Spinal cord (tissue), 10 donors: ENCODE measurements around the gene C12orf50. TPM values are rescaled to one million over a fixed set of nuclear protein-coding genes. Genes with fewer than 3 reads are reported as not detected.

ENCODE experiments used
- DNase-seq, 6 donors: peaks; one replicate each; pipeline versions ENCODE4 v3.0.0 to v3.0.0-alpha.2; 2013 to 2015; ENCODE audit warnings: low spot score in 6 of 6, low read depth in 4 of 6
- H3K27ac ChIP-seq: one replicate; pipeline ENCODE4 v1.5.1; 2013; ENCODE audit warnings: low read depth, low read length, control low read depth
- H3K27me3 ChIP-seq: one replicate; pipeline ENCODE4 v1.6.1; 2013; ENCODE audit warnings: low read length; ENCODE audit not compliant: control insufficient read depth, insufficient read depth
- H3K36me3 ChIP-seq: one replicate; pipeline ENCODE4 v1.6.1; 2013; ENCODE audit warnings: low read length; ENCODE audit not compliant: control insufficient read depth, insufficient read depth
- H3K4me1 ChIP-seq: one replicate; pipeline ENCODE4 v1.6.1; 2013; ENCODE audit warnings: low read length; ENCODE audit not compliant: control insufficient read depth, insufficient read depth
- H3K4me3 ChIP-seq: one replicate; pipeline ENCODE4 v1.5.1; 2013; ENCODE audit warnings: low read depth, low read length, control low read depth
- H3K9me3 ChIP-seq: one replicate; pipeline ENCODE4 v1.6.1; 2013; ENCODE audit warnings: low read length; ENCODE audit not compliant: control insufficient read depth, insufficient read depth
- WGBS: methylation state at CpG from one replicate; pipeline ENCODE4 v1.1.5; 2013; ENCODE audit warnings: missing lambda C conversion rate; ENCODE audit not compliant: insufficient coverage; 5-methylcytosine and 5-hydroxymethylcytosine counted together
- long read RNA-seq, 4 donors: transcript quantifications; one replicate each; lab custom pipeline, GENCODE V29; 2026
- polyA plus RNA-seq, 2 donors: library from polyadenylated mRNA; unstranded; fragments of 120-200 nt; gene quantifications; one replicate each; pipeline ENCODE4 v1.2.1, GENCODE V29; 2013; ENCODE audit not compliant: insufficient read length in 2 of 2
- total RNA-seq, 2 donors: library from RNA; depleted of rRNA in 1 of 2; stranded (reverse); fragments of 120-200 nt in 1 of 2; fragments of >200 nt in 1 of 2; gene quantifications; one replicate each; pipeline versions ENCODE4 v1.2.3 to v1.2.4, GENCODE V29; 2013 to 2014
- donor health status: healthy.

The C12orf50 gene, protein sequence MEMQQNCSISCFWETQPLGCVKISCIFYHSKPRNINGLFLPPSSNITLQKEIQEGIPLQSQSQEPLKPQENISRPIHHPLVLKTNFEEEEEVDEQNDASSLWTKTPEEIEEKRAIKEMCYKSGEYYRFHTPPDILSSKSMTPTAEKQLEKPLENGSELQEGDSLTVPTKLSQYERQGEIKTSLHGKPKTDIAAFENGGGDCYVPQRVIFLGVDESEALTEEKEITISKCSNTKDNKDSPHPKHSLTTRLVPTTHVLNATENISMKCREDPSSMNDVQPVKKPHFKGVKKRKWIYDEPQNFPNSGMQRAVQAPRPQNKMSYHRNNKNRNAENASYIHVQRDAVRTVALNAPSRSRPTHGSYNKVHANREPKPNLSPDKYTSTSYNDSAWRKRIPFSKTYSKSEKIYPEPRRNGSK
- total RNA-seq = under 1 TPM in 1 of 2 donors, not detected in 1; 0.11 TPM
- polyA plus RNA-seq = under 1 TPM; 0.24 to 0.53 TPM
- long read RNA-seq, donor 1, partial matches to known transcripts = 12 of 24 reads
- long read RNA-seq, donor 1, other reads (novel, unspliced or antisense) = 12 of 24 reads
- long read RNA-seq, donor 2 = 0 reads
- long read RNA-seq, donor 3 = 0 reads
- long read RNA-seq, donor 4, partial matches to known transcripts = 53 of 69 reads
- long read RNA-seq, donor 4, other reads (novel, unspliced or antisense) = 16 of 69 reads

GRCh38 chr12:88029093-88029665, at the start of gene C12orf50:
Gene C12orf50 (minus strand): TSS chr12:88029401. CDS start chr12:88026962, 2,439 bp downstream.
- Histone ChIP-seq H3K27ac (no peak within 1 kb of the TSS), H3K9me3 (no peaks in the 10 kb centered on the region), H3K4me1 (no peaks in the 10 kb centered on the region), H3K36me3 (no peaks in the 10 kb centered on the region), H3K27me3 (no peaks in the 10 kb centered on the region), H3K4me3 (no peak within 1 kb of the TSS)
- DNase-seq = no peak
- WGBS = 90% methylated on average over 1 of the region's 3 CpGs

GRCh38 chr12:88067301-88067700, 38.1 kb upstream of the C12orf50 start:
- DNase-seq = no peak
- no peak overlapping the region for H3K4me3 ChIP-seq
- no peaks in the 10 kb centered on the region for H3K36me3 ChIP-seq
- no peaks in the 10 kb centered on the region for H3K4me1 ChIP-seq
- H3K27me3 ChIP-seq = no peaks in the 10 kb centered on the region
- no peaks in the 10 kb centered on the region for H3K9me3 ChIP-seq
- no peak overlapping the region for H3K27ac ChIP-seq
- 98% methylated on average over 6 of the region's 9 CpGs for WGBS

GRCh38 chr12:88063375-88063774, 34.2 kb upstream of the C12orf50 start:
- DNase-seq = no peak
- H3K4me3 ChIP-seq = no peak overlapping the region
- no peaks in the 10 kb centered on the region for H3K4me1 ChIP-seq
- peaks cover 3% of the 10 kb centered on the region for H3K36me3 ChIP-seq
- no peaks in the 10 kb centered on the region for H3K9me3 ChIP-seq
- H3K27ac ChIP-seq = no peak overlapping the region
- no peaks in the 10 kb centered on the region for H3K27me3 ChIP-seq
- WGBS = no CpG with 5 or more reads among the region's 2 CpGs

DNA sequence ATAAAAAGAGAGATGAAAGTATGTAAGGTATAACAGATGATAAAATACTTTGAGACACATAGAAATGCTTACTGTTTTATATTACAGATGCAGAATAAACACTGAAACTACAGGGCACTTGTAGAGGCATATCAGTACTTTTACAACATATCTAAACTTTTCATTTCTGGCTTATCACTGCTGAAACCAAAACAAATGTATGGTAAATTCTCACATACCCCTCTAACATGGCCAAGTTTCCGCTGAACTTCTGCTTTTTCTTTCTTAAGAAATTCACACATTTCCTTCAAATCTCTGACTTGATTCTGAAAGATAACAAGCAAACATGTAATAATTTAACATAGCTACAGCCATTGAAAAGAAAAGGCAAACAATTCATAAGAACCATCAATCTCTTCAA, 33.3 kb upstream of the C12orf50 start:
- Histone ChIP-seq H3K9me3 (no peaks in the 10 kb centered on the region), H3K27me3 (no peaks in the 10 kb centered on the region), H3K4me3 (no peak overlapping the region), H3K4me1 (no peaks in the 10 kb centered on the region), H3K27ac (no peak overlapping the region), H3K36me3 (peaks cover 3% of the 10 kb centered on the region)
- DNase-seq = no peak
- no CpG with 5 or more reads among the region's 1 CpG for WGBS

DNA sequence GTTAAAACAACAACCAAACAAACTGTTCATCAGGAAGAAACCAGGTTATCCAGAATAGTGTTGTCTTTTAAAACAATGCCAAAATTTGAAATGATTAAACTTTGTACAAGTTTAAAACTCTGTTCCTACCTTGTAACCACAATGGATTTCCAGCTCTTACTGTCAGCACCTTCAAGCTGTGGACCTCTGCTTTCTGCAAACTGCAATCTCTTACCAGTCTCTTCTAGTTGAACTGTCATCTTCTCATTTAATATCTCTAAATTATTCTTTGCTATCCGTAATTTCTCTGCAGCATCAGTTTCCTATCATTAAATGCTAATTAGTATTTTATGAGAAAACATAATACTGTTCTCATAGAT, 29.5 kb upstream of the C12orf50 start:
- WGBS = no CpG with 5 or more reads among the region's 1 CpG
- Histone ChIP-seq H3K36me3 (peaks cover 3% of the 10 kb centered on the region), H3K4me3 (no peak overlapping the region), H3K27ac (no peak overlapping the region), H3K27me3 (no peaks in the 10 kb centered on the region), H3K9me3 (no peaks in the 10 kb centered on the region), H3K4me1 (no peaks in the 10 kb centered on the region)
- DNase-seq = no peak

- Histone ChIP-seq H3K27ac (no peak overlapping the region), H3K27me3 (no peaks in the 10 kb centered on the region), H3K4me1 (no peaks in the 10 kb centered on the region), H3K4me3 (no peak overlapping the region), H3K9me3 (no peaks in the 10 kb centered on the region), H3K36me3 (peaks cover 3% of the 10 kb centered on the region)
- WGBS = 100% methylated on average over 2 of the region's 4 CpGs
- peak in 1 of 6 donors; percentile 37 for DNase-seq
Observed at GRCh38 chr12:88057994-88058718, 29.0 kb upstream of the C12orf50 start.

- no peak overlapping the region for H3K27ac ChIP-seq
- H3K4me3 ChIP-seq = no peak overlapping the region
- H3K9me3 ChIP-seq = no peaks in the 10 kb centered on the region
- no peaks in the 10 kb centered on the region for H3K27me3 ChIP-seq
- WGBS = 60% methylated on average over 1 of the region's 2 CpGs
- peaks cover 3% of the 10 kb centered on the region for H3K36me3 ChIP-seq
- no peaks in the 10 kb centered on the region for H3K4me1 ChIP-seq
- no peak for DNase-seq
Observed at GRCh38 chr12:88056571-88056970, 27.4 kb upstream of the C12orf50 start.

DNA sequence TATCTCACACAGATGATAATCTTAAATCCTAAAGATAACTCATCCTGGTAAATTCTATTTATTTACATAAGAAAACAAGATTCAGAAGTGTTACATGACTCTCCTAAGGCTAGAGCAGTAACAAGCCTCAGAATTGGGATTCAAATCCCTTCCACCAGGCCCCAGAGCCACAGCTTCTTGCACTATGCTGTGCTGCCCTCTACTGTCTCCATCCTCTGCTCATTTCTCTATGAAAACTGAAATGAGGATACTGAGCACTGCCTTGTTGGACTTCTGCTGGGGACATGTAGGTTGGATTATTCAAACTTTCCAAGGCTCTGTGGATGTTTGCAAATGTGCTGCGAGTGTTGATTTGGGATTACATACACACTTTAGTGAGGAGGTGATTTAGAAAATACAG, 23.5 kb upstream of the C12orf50 start:
- peaks cover 3% of the 10 kb centered on the region for H3K36me3 ChIP-seq

DNA sequence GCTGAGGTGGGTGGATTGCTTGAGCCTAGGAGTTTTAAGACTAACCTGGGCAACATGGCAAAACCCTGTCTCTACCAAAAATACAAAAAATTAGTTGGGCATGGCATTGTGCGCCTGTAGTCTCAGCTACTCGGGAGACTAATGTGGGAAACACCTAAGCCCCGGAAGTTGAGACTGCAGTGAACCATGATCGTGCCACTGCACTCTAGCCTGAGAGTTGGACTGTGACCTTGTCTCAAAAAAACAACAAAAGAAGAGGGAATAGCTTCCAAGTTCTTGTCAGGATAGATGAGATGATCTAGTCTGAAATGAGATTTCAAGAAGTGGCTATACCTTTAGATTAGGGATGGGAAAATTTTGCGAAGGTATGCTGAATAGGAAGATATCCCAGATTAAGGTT, 14.8 kb upstream of the C12orf50 start:
- Histone ChIP-seq H3K36me3 (no peaks in the 10 kb centered on the region), H3K9me3 (no peaks in the 10 kb centered on the region), H3K4me1 (no peaks in the 10 kb centered on the region), H3K27me3 (no peaks in the 10 kb centered on the region), H3K4me3 (no peak overlapping the region), H3K27ac (no peak overlapping the region)
- DNase-seq = no peak
- WGBS = 100% methylated on average over 5 of the region's 5 CpGs

More for the DNA sequence above, 23.5 kb upstream of the C12orf50 start:
- H3K9me3 ChIP-seq = no peaks in the 10 kb centered on the region
- no peak overlapping the region for H3K27ac ChIP-seq
- no CpG with 5 or more reads among the region's 1 CpG for WGBS
- no peaks in the 10 kb centered on the region for H3K4me1 ChIP-seq
- peak in 2 of 6 donors; percentile 45 to 63 for DNase-seq
- H3K27me3 ChIP-seq = no peaks in the 10 kb centered on the region
- no peak overlapping the region for H3K4me3 ChIP-seq
